HepG2 (cell line): ENCODE data around the gene PCDHGB6. TPM values are rescaled to one million over a fixed set of nuclear protein-coding genes. Genes with fewer than 3 reads are reported as not detected.

ENCODE experiments used
- ATAC-seq: fragments of 200-7000 bp; cut with Tn5 transposase; 3 replicates; pipeline ENCODE4 v1.9.1; 2020; ENCODE audit warnings: mild to moderate bottlenecking, moderate library complexity
- BruUV-seq: library from RNA; stranded (reverse); fragments of 400-500 nt; replicated peaks from 2 replicates; lab custom pipeline; 2021; lab: Mats Ljungman, UMichigan
- CTCF ChIA-PET: fragments of 300-600 bp; formaldehyde crosslinking; extraction: SDS; loops from one replicate; lab custom pipeline; 2021; ENCODE audit warnings: low total read pairs, inconsistent platforms, low intra/inter-chr PET ratio; lab: Yijun Ruan, JAX
- POLR2A ChIA-PET: fragments of 350-600 bp; sonication (Branson Sonifier 250); formaldehyde crosslinking; loops from one replicate; lab custom pipeline; 2020; ENCODE audit warnings: antibody characterized with exemption, inconsistent platforms; lab: Yijun Ruan, JAX
- DNase-seq: peaks from one replicate; pipeline ENCODE4 v3.0.0-alpha.2; 2015; ENCODE audit warnings: low spot score
- FAIRE-seq: peaks from 3 replicates; lab custom pipeline; 2011; peaks lifted over from hg19 to GRCh38; lab: Jason Lieb, UNC
- H2AFZ ChIP-seq: one replicate; pipeline ENCODE4 v1.6.1; 2011; ENCODE audit warnings: low read length, inconsistent platforms
- H3K27ac ChIP-seq: fragments of 300-600 bp; 3 replicates; pipeline ENCODE4 v1.8.0; 2011; ENCODE audit warnings: mixed run types, mild to moderate bottlenecking, mixed read lengths, low read length, inconsistent platforms; ENCODE audit not compliant: insufficient read depth; ENCODE audit errors: extremely low read length
- H3K27me3 ChIP-seq, 2 experiments: fragments of 200-600 bp in 1 of 2; 2 replicates in 1 of 2; 3 replicates in 1 of 2; pipeline versions ENCODE4 v1.6.0 to v1.8.0; 2011; ENCODE audit warnings: low read length in 2 of 2, mild to moderate bottlenecking in 2 of 2, moderate library complexity in 2 of 2, inconsistent platforms in 1 of 2; ENCODE audit not compliant: insufficient read depth in 2 of 2, control insufficient read depth in 1 of 2
- H3K36me3 ChIP-seq, 2 experiments: fragments of 200-600 bp in 1 of 2; replicated peaks in 1 of 2; 2 replicates in 1 of 2; 3 replicates in 1 of 2; pipeline versions ENCODE4 v1.5.1 to v1.8.0; 2011; ENCODE audit warnings: low read length in 2 of 2, inconsistent platforms in 1 of 2; ENCODE audit not compliant: insufficient read depth in 2 of 2, control insufficient read depth in 1 of 2
- H3K4me1 ChIP-seq: 2 replicates; pipeline ENCODE4 v1.5.1; 2012; ENCODE audit warnings: low read length, inconsistent platforms; ENCODE audit not compliant: insufficient read depth
- H3K4me2 ChIP-seq: 2 replicates; pipeline ENCODE4 v1.6.0; 2011; ENCODE audit warnings: low read depth, low read length, inconsistent platforms
- H3K4me3 ChIP-seq, 3 experiments: fragments of 200-600 bp in 1 of 3; sonication (generic), shearing (Covaris generic) in 1 of 3; replicated peaks in 1 of 3; 2 replicates each; pipeline ENCODE4 v1.5.1; 2011 to 2016; ENCODE audit warnings: low read length in 3 of 3, inconsistent platforms in 2 of 3, low read depth in 2 of 3, mild to moderate bottlenecking in 2 of 3, control low read depth in 1 of 3, mixed read lengths in 1 of 3; ENCODE audit not compliant: insufficient read depth in 1 of 3
- H3K79me2 ChIP-seq: one replicate; pipeline ENCODE4 v1.6.1; 2011; ENCODE audit warnings: low read length, inconsistent platforms; ENCODE audit not compliant: insufficient read depth
- H3K9ac ChIP-seq: 2 replicates; pipeline ENCODE4 v1.6.0; 2011; ENCODE audit warnings: mild to moderate bottlenecking, low read depth, low read length, inconsistent platforms; ENCODE audit not compliant: insufficient read depth
- H3K9me3 ChIP-seq: 2 replicates; pipeline ENCODE4 v1.5.1; 2012; ENCODE audit warnings: mild to moderate bottlenecking, low read length
- H4K20me1 ChIP-seq: 2 replicates; pipeline ENCODE4 v1.6.0; 2011; ENCODE audit warnings: inconsistent platforms, mild to moderate bottlenecking, low read length, moderate library complexity; ENCODE audit not compliant: insufficient read depth
- ATF7 ChIP-seq, 2 experiments: fragments of 450-650 bp in 1 of 2; sonication (generic) in 1 of 2; formaldehyde crosslinking in 1 of 2; IDR thresholded peaks; 2 replicates each; pipeline versions ENCODE4 v1.4.0 to v1.6.1; 2016 to 2020; ENCODE audit warnings: antibody characterized with exemption in 1 of 2, mild to moderate bottlenecking in 1 of 2, missing genetic modification reagents in 1 of 2
- CCDC6 ChIP-seq: sonication (generic); formaldehyde crosslinking; IDR thresholded peaks from 2 replicates; pipeline ENCODE4 v1.8.1; 2022; ENCODE audit warnings: mild to moderate bottlenecking, missing genetic modification reagents, moderate library complexity
- HIVEP1 ChIP-seq: sonication (generic); formaldehyde crosslinking; IDR thresholded peaks from 2 replicates; pipeline ENCODE4 v1.4.0; 2020; ENCODE audit warnings: mild to moderate bottlenecking, missing genetic modification reagents
- HNF4G ChIP-seq, 2 experiments: sonication (generic) in 1 of 2; formaldehyde crosslinking in 1 of 2; IDR thresholded peaks; 2 replicates each; pipeline versions ENCODE4 v1.4.0 to v1.6.1; 2011 to 2020; ENCODE audit warnings: borderline replicate concordance in 2 of 2, low read depth in 2 of 2, mild to moderate bottlenecking in 2 of 2, low read length in 1 of 2, missing genetic modification reagents in 1 of 2, moderate library complexity in 1 of 2
- KMT2B ChIP-seq: IDR thresholded peaks from 2 replicates; pipeline ENCODE4 v1.6.1; 2016; ENCODE audit warnings: missing genetic modification reagents, missing compliant biosample characterization
- RELA ChIP-seq: sonication (generic); formaldehyde crosslinking; IDR thresholded peaks from 2 replicates; pipeline ENCODE4 v1.4.0; 2020; ENCODE audit warnings: missing genetic modification reagents
- ZNF10 ChIP-seq: sonication (generic); formaldehyde crosslinking; IDR thresholded peaks from 2 replicates; pipeline ENCODE4 v1.4.0; 2020; ENCODE audit warnings: mild to moderate bottlenecking, low read depth, missing genetic modification reagents, borderline replicate concordance
- ZSCAN20 ChIP-seq: sonication (generic); formaldehyde crosslinking; IDR thresholded peaks from 2 replicates; pipeline ENCODE4 v1.4.0; 2020; ENCODE audit warnings: missing genetic modification reagents, mild to moderate bottlenecking, borderline replicate concordance
- WGBS: methylation state at CpG from one replicate; pipeline ENCODE4 v1.1.6; 2017; ENCODE audit warnings: low lambda C conversion rate; 5-methylcytosine and 5-hydroxymethylcytosine counted together
- in situ Hi-C: cut with HindIII; loops from 2 replicates; pipeline ENCODE4 v1.10.0; 2017; ENCODE audit warnings: low pct_unique_long_range_greater_than_20kb; ENCODE audit not compliant: extremely low pct_ligation_motif_present
- intact Hi-C: fragments of 100-400 bp; cut with micrococcal nuclease; formaldehyde crosslinking; loops from one replicate; pipeline ENCODE4 v1.10.0; 2022; ENCODE audit not compliant: unreplicated experiment
- polyA plus RNA-seq, 8 experiments: library from polyadenylated mRNA; depleted of rRNA in 3 of 8; stranded (reverse) in 7 of 8; unstranded in 1 of 8; fragments of >200 nt; fragmentation: Illumina TruSeq in 4 of 8; extraction: Trizol in 4 of 8; gene quantifications; 2 replicates each; pipeline versions ENCODE4 v1.2.1 to v1.2.3, GENCODE V29; 2011 to 2016; ENCODE audit warnings: low read depth in 4 of 8, missing spikeins in 1 of 8, mixed read lengths in 1 of 8; ENCODE audit not compliant: insufficient read depth in 1 of 8
- total RNA-seq, 5 experiments: library from RNA; depleted of rRNA; stranded (reverse); fragments of >200 nt; fragmentation: Illumina TruSeq; extraction: Trizol; gene quantifications; 2 replicates each; pipeline ENCODE4 v1.2.3, GENCODE V29; 2016; ENCODE audit warnings: low read depth in 1 of 5
- TF ChIP-seq, protein P1 (sequence below): sonication (generic); formaldehyde crosslinking; IDR thresholded peaks from 2 replicates; pipeline ENCODE4 v1.5.0; 2020; ENCODE audit warnings: missing genetic modification reagents, mild to moderate bottlenecking, borderline replicate concordance

Gene PCDHGB6
- total and polyA plus RNA-seq, 2 of the 13 experiments (the other 11 are each of a cell fraction or from before 2014, with no cell fraction given): 0.01 to 0.20 TPM

DNA sequence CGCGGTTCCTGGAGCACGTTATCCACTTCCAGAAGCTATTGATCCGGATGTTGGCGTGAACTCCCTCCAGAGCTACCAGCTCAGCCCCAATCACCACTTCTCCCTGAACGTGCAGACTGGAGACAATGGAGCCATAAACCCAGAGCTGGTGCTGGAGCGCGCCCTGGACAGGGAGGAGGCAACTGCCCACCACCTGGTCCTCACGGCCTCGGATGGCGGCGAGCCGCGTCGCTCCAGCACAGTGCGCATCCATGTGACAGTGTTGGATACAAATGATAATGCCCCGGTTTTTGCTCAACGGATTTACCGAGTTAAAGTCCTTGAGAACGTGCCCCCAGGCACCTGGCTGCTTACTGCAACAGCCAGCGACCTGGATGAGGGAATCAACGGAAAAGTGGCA is 4.4 kb upstream of the PCDHGB6 start:
- Histone ChIP-seq H2AFZ (no peak overlapping the region), H3K4me3 (no peak overlapping the region), H3K4me2 (no peak overlapping the region), H3K79me2 (no peaks in the 10 kb centered on the region), H3K36me3 (no peaks in the 10 kb centered on the region), H3K9ac (no peak overlapping the region), H3K9me3 (peaks cover 11% of the 10 kb centered on the region; the same call in 1 of the 2 replicates), H3K4me1 (no peaks in the 10 kb centered on the region), H4K20me1 (no peaks in the 10 kb centered on the region), H3K27me3 (no peaks in the 10 kb centered on the region; a peak in 1 of 5 replicates), H3K27ac (no peak overlapping the region)
- BruUV-seq: no TSS peak
- ChIA-PET POLR2A (no interaction called here), CTCF (no interaction called here)
- ATAC-seq: no peak
- FAIRE-seq: no peak
- intact Hi-C loops (no loop called here), in situ Hi-C loops (no loop called here)
- WGBS: 65% methylated on average over 22 of the region's 22 CpGs
- no peak for TF ChIP-seq ZNF10 (CRISPR knock-in tag)
- DNase-seq: no peak

- Histone ChIP-seq H3K36me3 (no peaks in the 10 kb centered on the region), H3K79me2 (no peaks in the 10 kb centered on the region), H4K20me1 (no peaks in the 10 kb centered on the region), H3K4me3 (no peak overlapping the region), H3K4me1 (no peaks in the 10 kb centered on the region), H3K9ac (no peak overlapping the region), H3K4me2 (no peak overlapping the region), H3K27me3 (no peaks in the 10 kb centered on the region), H2AFZ (no peak overlapping the region), H3K9me3 (no peaks in the 10 kb centered on the region; the same call in 1 of the 2 replicates), H3K27ac (no peak overlapping the region)
- ChIA-PET CTCF (no interaction called here), POLR2A (no interaction called here)
- TF ChIP-seq ATF7 (IDR thresholded peaks at IDR 0.05): no peak
- no peak for TF ChIP-seq ATF7 (CRISPR knock-in tag; IDR thresholded peaks at IDR 0.05)
- TF ChIP-seq HNF4G (IDR thresholded peaks at IDR 0.05; ENCODE audit: borderline replicate concordance, low read depth, low read length): no peak
- no peak for TF ChIP-seq HNF4G (CRISPR knock-in tag; IDR thresholded peaks at IDR 0.05; ENCODE audit: borderline replicate concordance, low read depth)
- no peak for TF ChIP-seq CCDC6 (CRISPR knock-in tag)
- no peak for TF ChIP-seq HIVEP1
- TF ChIP-seq, protein P1, sequence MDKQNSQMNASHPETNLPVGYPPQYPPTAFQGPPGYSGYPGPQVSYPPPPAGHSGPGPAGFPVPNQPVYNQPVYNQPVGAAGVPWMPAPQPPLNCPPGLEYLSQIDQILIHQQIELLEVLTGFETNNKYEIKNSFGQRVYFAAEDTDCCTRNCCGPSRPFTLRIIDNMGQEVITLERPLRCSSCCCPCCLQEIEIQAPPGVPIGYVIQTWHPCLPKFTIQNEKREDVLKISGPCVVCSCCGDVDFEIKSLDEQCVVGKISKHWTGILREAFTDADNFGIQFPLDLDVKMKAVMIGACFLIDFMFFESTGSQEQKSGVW: no peak
- TF ChIP-seq ZSCAN20 (CRISPR knock-in tag): no peak
- TF ChIP-seq KMT2B: no peak
- TF ChIP-seq RELA: no peak
- intact Hi-C loops: no loop called here
- no TSS peak for BruUV-seq
- no peak for FAIRE-seq
- ATAC-seq: no peak
- WGBS: 90% methylated on average over 48 of the region's 64 CpGs
- in situ Hi-C loops: no loop called here
- no peak for DNase-seq
These were observed 1.9 kb downstream of the PCDHGB6 start for GRCh38 chr5:141409598-141410306.
